RPMI7951 (cell line): ENCODE data around the gene CDH23. TPM values are rescaled to one million over a fixed set of nuclear protein-coding genes. Genes with fewer than 3 reads are reported as not detected.
A peak's percentile ranks its signal among the peaks of the same experiment; 100 is the strongest.

Experiments
- DNase-seq: peaks from one replicate; pipeline ENCODE4 v3.0.0-alpha.2; 2012; ENCODE audit warnings: low read depth
- total RNA-seq: library from RNA; depleted of rRNA; stranded (reverse); fragments of >200 nt; shearing (Covaris generic); gene quantifications from 2 replicates; pipeline ENCODE4 v1.2.3, GENCODE V29; 2014

The CDH23 gene
- total RNA-seq, 1 experiment from 2014 or later, result not detected

- DNase-seq, result no peak
These were observed 326.1 kb downstream of the CDH23 start for GRCh38 chr10:71722849-71723248.

GRCh38 chr10:71723311-71723710 is 326.6 kb downstream of the CDH23 start:
- no peak for DNase-seq

- no peak for DNase-seq
These were observed 327.8 kb downstream of the CDH23 start for GRCh38 chr10:71724539-71724938.

- no peak for DNase-seq
These were observed 328.5 kb downstream of the CDH23 start for GRCh38 chr10:71725249-71725648.

GRCh38 chr10:71725998-71726579 is 329.4 kb downstream of the CDH23 start:
- DNase-seq, result peak; percentile 31

GRCh38 chr10:71726580-71727104 is 329.9 kb downstream of the CDH23 start:
- no peak for DNase-seq

GRCh38 chr10:71727105-71727737 is 330.5 kb downstream of the CDH23 start:
- no peak for DNase-seq

- DNase-seq, result peak; percentile 20
These were observed 331.3 kb downstream of the CDH23 start for GRCh38 chr10:71727738-71728737.

- DNase-seq, result peak; percentile 72
These were observed 332.5 kb downstream of the CDH23 start for GRCh38 chr10:71729161-71729636.

GRCh38 chr10:71731791-71732190 is 335.1 kb downstream of the CDH23 start:
- DNase-seq, result no peak

GRCh38 chr10:71734797-71735196 is 338.1 kb downstream of the CDH23 start:
- DNase-seq, result no peak

GRCh38 chr10:71735709-71736569 is 339.2 kb downstream of the CDH23 start:
- no peak for DNase-seq

GRCh38 chr10:71736570-71736952 is 339.8 kb downstream of the CDH23 start:
- no peak for DNase-seq

- DNase-seq, result no peak
These were observed 340.5 kb downstream of the CDH23 start for GRCh38 chr10:71737001-71737833.

- DNase-seq, result peak; percentile 77
These were observed 341.1 kb downstream of the CDH23 start for GRCh38 chr10:71737834-71738197.

GRCh38 chr10:71739358-71739900 is 342.7 kb downstream of the CDH23 start:
- DNase-seq, result no peak

- DNase-seq, result peak; percentile 66
These were observed 343.4 kb downstream of the CDH23 start for GRCh38 chr10:71740069-71740653.

- no peak for DNase-seq
These were observed 344.3 kb downstream of the CDH23 start for GRCh38 chr10:71741029-71741428.

GRCh38 chr10:71741671-71742070 is 345.0 kb downstream of the CDH23 start:
- no peak for DNase-seq
